Panc1 (cell line): Measurements from ENCODE around the gene USP15. TPM values are rescaled to one million over a fixed set of nuclear protein-coding genes. Genes with fewer than 3 reads are reported as not detected.

Experiments
- ATAC-seq: fragments of 200-7000 bp; cut with Tn5 transposase; 2 replicates; pipeline ENCODE4 v1.9.1; 2020; ENCODE audit warnings: mild to moderate bottlenecking, moderate library complexity
- BruUV-seq: library from RNA; stranded (reverse); fragments of 400-500 nt; replicated peaks from 2 replicates; lab custom pipeline; 2021; lab: Mats Ljungman, UMichigan
- CTCF ChIA-PET: fragments of 300-600 bp; sonication (Branson Sonifier 250); formaldehyde crosslinking; loops from one replicate; lab custom pipeline; 2022; ENCODE audit warnings: antibody characterized with exemption; lab: Charles Lee
- POLR2A ChIA-PET: fragments of 300-600 bp; sonication (Branson Sonifier 250); formaldehyde crosslinking; loops from one replicate; lab custom pipeline; 2022; ENCODE audit warnings: antibody characterized with exemption; lab: Charles Lee
- DNase-seq: peaks from one replicate; pipeline ENCODE4 v3.0.0-alpha.2; 2010; ENCODE audit warnings: low read depth, low spot score
- H3K27ac ChIP-seq: 2 replicates; pipeline ENCODE4 v1.5.1; 2011; ENCODE audit warnings: mild to moderate bottlenecking, low read length, inconsistent platforms
- H3K27me3 ChIP-seq: fragments of 200-500 bp; sonication (Bioruptor generic); 2 replicates; pipeline ENCODE4 v1.6.0; 2014; ENCODE audit warnings: low read length, inconsistent platforms; ENCODE audit not compliant: control insufficient read depth, insufficient read depth
- H3K36me3 ChIP-seq: fragments of 200-500 bp; sonication (Bioruptor generic); 2 replicates; pipeline ENCODE4 v1.5.1; 2014; ENCODE audit warnings: inconsistent platforms, mild to moderate bottlenecking, low read length, moderate library complexity; ENCODE audit not compliant: control insufficient read depth, insufficient read depth
- H3K4me1 ChIP-seq: 2 replicates; pipeline ENCODE4 v1.5.1; 2011; ENCODE audit warnings: inconsistent platforms, mild to moderate bottlenecking, low read length, moderate library complexity; ENCODE audit not compliant: control insufficient read depth, insufficient read depth
- H3K4me3 ChIP-seq, 2 experiments: 2 replicates each; pipeline ENCODE4 v1.5.1; 2011 to 2012; ENCODE audit warnings: low read depth in 2 of 2, low read length in 2 of 2, mild to moderate bottlenecking in 2 of 2, inconsistent platforms in 1 of 2, moderate library complexity in 1 of 2
- H3K9me3 ChIP-seq: fragments of 200-500 bp; sonication (Bioruptor generic); 2 replicates; pipeline ENCODE4 v1.5.1; 2014; ENCODE audit warnings: low read depth, mild to moderate bottlenecking, inconsistent platforms, low read length, moderate library complexity; ENCODE audit not compliant: control insufficient read depth, insufficient read depth
- CTCF ChIP-seq: fragments of 450-650 bp; IDR thresholded peaks from 2 replicates; pipeline ENCODE4 v1.5.1; 2017; ENCODE audit warnings: mild to moderate bottlenecking
- POLR2AphosphoS5 ChIP-seq: IDR thresholded peaks from 2 replicates; pipeline ENCODE4 v1.6.1; 2012; ENCODE audit warnings: mild to moderate bottlenecking, low read depth, low read length, moderate library complexity
- REST ChIP-seq, 2 experiments: IDR thresholded peaks; 2 replicates each; pipeline ENCODE4 v1.6.1; 2011 to 2012; ENCODE audit warnings: low read depth in 2 of 2, control low read depth in 1 of 2, low read length in 1 of 2, mild to moderate bottlenecking in 1 of 2, moderate library complexity in 1 of 2; ENCODE audit not compliant: insufficient read depth in 1 of 2
- SIN3A ChIP-seq: IDR thresholded peaks from 2 replicates; pipeline ENCODE4 v1.6.1; 2012; ENCODE audit warnings: low read depth, mild to moderate bottlenecking, low read length, moderate library complexity, borderline replicate concordance; ENCODE audit not compliant: insufficient read depth
- TCF7L2 ChIP-seq: IDR thresholded peaks from 2 replicates; pipeline ENCODE4 v1.6.1; 2011; ENCODE audit warnings: mild to moderate bottlenecking, low read depth, low read length, inconsistent platforms
- in situ Hi-C: cut with HindIII; loops from 2 replicates; pipeline ENCODE4 v1.10.0; 2016; ENCODE audit warnings: low sequenced_read_pairs, low pct_unique_long_range_greater_than_20kb
- intact Hi-C: fragments of 100-400 bp; cut with micrococcal nuclease; formaldehyde crosslinking; loops from one replicate; pipeline ENCODE4 v1.10.0; 2022; ENCODE audit not compliant: unreplicated experiment
- total RNA-seq: library from RNA; stranded (reverse); gene quantifications from one replicate; pipeline ENCODE4 v1.2.1, GENCODE V29; 2021; ENCODE audit not compliant: unreplicated experiment

USP15 gene
- total RNA-seq, 1 experiment from 2014 or later: 35.4 TPM

- POLR2A ChIA-PET: no interaction called here
Measured at GRCh38 chr12:62400135-62400534, 139.9 kb downstream of the USP15 start.

GRCh38 chr12:62401631-62402030 lies 141.4 kb downstream of the USP15 start:
- Histone ChIP-seq H3K4me3 (no peak overlapping the region), H3K27me3 (no peaks in the 10 kb centered on the region), H3K9me3 (no peaks in the 10 kb centered on the region), H3K36me3 (peaks cover 23% of the 10 kb centered on the region), H3K27ac (no peak overlapping the region), H3K4me1 (no peaks in the 10 kb centered on the region)
- ChIA-PET CTCF (no interaction called here), POLR2A (no interaction called here)
- no peak for TF ChIP-seq REST (IDR thresholded peaks at IDR 0.05; ENCODE audit: insufficient read depth in 1 of 2, low read depth in 2 of 2, low read length in 1 of 2)
- no peak for TF ChIP-seq SIN3A
- TF ChIP-seq CTCF: no peak
- no peak for TF ChIP-seq POLR2AphosphoS5
- no peak for TF ChIP-seq TCF7L2
- DNase-seq: no peak
- intact Hi-C loops (no loop called here), in situ Hi-C loops (no loop called here)
- no TSS peak for BruUV-seq
- no peak for ATAC-seq

More at GRCh38 chr12:62400135-62400534, 139.9 kb downstream of the USP15 start:
- H3K27me3 ChIP-seq: no peaks in the 10 kb centered on the region
- no TSS peak for BruUV-seq
- DNase-seq (no peak), ATAC-seq (no peak)
- H3K27ac ChIP-seq: no peak overlapping the region
- H3K4me1 ChIP-seq: no peaks in the 10 kb centered on the region
- intact Hi-C loops (no loop called here), in situ Hi-C loops (no loop called here)
- H3K9me3 ChIP-seq: no peaks in the 10 kb centered on the region
- H3K4me3 ChIP-seq: no peak overlapping the region
- TF ChIP-seq REST (IDR thresholded peaks at IDR 0.05; ENCODE audit: insufficient read depth in 1 of 2, low read depth in 2 of 2, low read length in 1 of 2) (no peak), CTCF (no peak), SIN3A (no peak), TCF7L2 (no peak), POLR2AphosphoS5 (no peak)
- peaks cover 24% of the 10 kb centered on the region for H3K36me3 ChIP-seq
- CTCF ChIA-PET: no interaction called here
